GM23338 (cell line): ENCODE measurements around the gene NOTCH3. TPM values are rescaled to one million over a fixed set of nuclear protein-coding genes. Genes with fewer than 3 reads are reported as not detected.

Experiments
- ATAC-seq: fragments of 200-7000 bp; cut with Tn5 transposase; 3 replicates; pipeline ENCODE4 v1.9.1; 2020
- DNase-seq: peaks from one replicate; pipeline ENCODE4 v3.0.0-alpha.2; 2015; ENCODE audit warnings: low spot score
- H2AFZ ChIP-seq: fragments of 200-600 bp; sonication (generic); 2 replicates; pipeline ENCODE4 v1.8.0; 2016; ENCODE audit warnings: antibody characterized with exemption, mild to moderate bottlenecking, moderate library complexity
- H3F3A ChIP-seq: fragments of 200-600 bp; sonication (generic); replicated peaks from 2 replicates; pipeline ENCODE4 v1.8.0; 2017; ENCODE audit warnings: antibody characterized with exemption, mixed run types, low read depth
- H3K27ac ChIP-seq: fragments of 200-600 bp; sonication (generic); 2 replicates; pipeline ENCODE4 v1.6.1; 2016; ENCODE audit warnings: low read depth
- H3K27me3 ChIP-seq: fragments of 200-600 bp; sonication (generic); 2 replicates; pipeline ENCODE4 v1.8.0; 2016; ENCODE audit warnings: mild to moderate bottlenecking, mixed run types, moderate library complexity; ENCODE audit not compliant: insufficient read depth
- H3K36me3 ChIP-seq: fragments of 200-600 bp; sonication (generic); 2 replicates; pipeline ENCODE4 v1.8.0; 2016; ENCODE audit warnings: mild to moderate bottlenecking; ENCODE audit not compliant: insufficient read depth
- H3K4me1 ChIP-seq: fragments of 200-600 bp; sonication (generic); 2 replicates; pipeline ENCODE4 v1.8.0; 2016; ENCODE audit warnings: mild to moderate bottlenecking, moderate library complexity; ENCODE audit not compliant: insufficient read depth
- H3K4me2 ChIP-seq: fragments of 200-600 bp; sonication (generic); 2 replicates; pipeline ENCODE4 v1.7.1; 2017; ENCODE audit warnings: mixed run types
- H3K4me3 ChIP-seq: fragments of 200-600 bp; sonication (generic); 2 replicates; pipeline ENCODE4 v1.6.1; 2016; ENCODE audit warnings: mixed run types
- H3K79me2 ChIP-seq: fragments of 200-600 bp; sonication (generic); replicated peaks from 2 replicates; pipeline ENCODE4 v1.8.0; 2017; ENCODE audit warnings: mild to moderate bottlenecking; ENCODE audit not compliant: insufficient read depth
- H3K9me2 ChIP-seq: fragments of 200-600 bp; sonication (generic); 2 replicates; pipeline ENCODE4 v1.8.0; 2017; ENCODE audit not compliant: insufficient read depth
- H4K20me1 ChIP-seq: fragments of 200-600 bp; sonication (generic); replicated peaks from 2 replicates; pipeline ENCODE4 v1.8.0; 2017; ENCODE audit warnings: mild to moderate bottlenecking; ENCODE audit not compliant: insufficient read depth
- H3K27ac Mint-ChIP-seq: 2 replicates; pipeline ENCODE4 v1.8.0; 2020; ENCODE audit warnings: inconsistent platforms, mild to moderate bottlenecking, moderate library complexity, mixed read lengths
- H3K27me3 Mint-ChIP-seq: 3 replicates; pipeline ENCODE4 v1.8.0; 2022; ENCODE audit warnings: low read depth, mild to moderate bottlenecking, moderate library complexity, mixed read lengths, inconsistent platforms; ENCODE audit not compliant: insufficient read depth, poor library complexity
- H3K36me3 Mint-ChIP-seq: 3 replicates; pipeline ENCODE4 v1.8.0; 2021; ENCODE audit warnings: low read depth, mild to moderate bottlenecking, inconsistent platforms, moderate library complexity, mixed read lengths
- H3K4me1 Mint-ChIP-seq: 3 replicates; pipeline ENCODE4 v1.8.0; 2020; ENCODE audit warnings: mild to moderate bottlenecking, inconsistent platforms, mixed read lengths
- H3K4me3 Mint-ChIP-seq: 3 replicates; pipeline ENCODE4 v1.8.0; 2021; ENCODE audit warnings: moderate library complexity, mild to moderate bottlenecking, inconsistent platforms, mixed read lengths
- H3K9me3 Mint-ChIP-seq: 3 replicates; pipeline ENCODE4 v1.8.0; 2020; ENCODE audit warnings: moderate library complexity, mild to moderate bottlenecking, inconsistent platforms, mixed read lengths
- CREB1 ChIP-seq: fragments of 250-450 bp; sonication (Bioruptor Pico); IDR thresholded peaks from 2 replicates; pipeline ENCODE4 v1.5.0; 2020; ENCODE audit warnings: low read depth, mild to moderate bottlenecking, moderate library complexity
- EZH2 ChIP-seq: fragments of 200-600 bp; sonication (generic); IDR thresholded peaks from one replicate; pipeline ENCODE4 v1.8.0; 2017; ENCODE audit warnings: antibody characterized with exemption, mild to moderate bottlenecking, low read depth; ENCODE audit not compliant: unreplicated experiment
- EZH2phosphoT487 ChIP-seq: fragments of 200-600 bp; sonication (generic); IDR thresholded peaks from one replicate; pipeline ENCODE4 v1.8.1; 2018; ENCODE audit warnings: antibody characterized with exemption; ENCODE audit not compliant: unreplicated experiment
- JUNB ChIP-seq: IDR thresholded peaks from one replicate; pipeline ENCODE4 v1.6.1; 2016; ENCODE audit warnings: antibody characterized with exemption; ENCODE audit not compliant: unreplicated experiment
- NANOG ChIP-seq: IDR thresholded peaks from 2 replicates; pipeline ENCODE4 v1.6.1; 2016; ENCODE audit warnings: antibody characterized with exemption, borderline replicate concordance
- POLR2AphosphoS5 ChIP-seq: IDR thresholded peaks from 2 replicates; pipeline ENCODE4 v1.6.1; 2016; ENCODE audit warnings: antibody characterized with exemption, low read depth
- STAT1 ChIP-seq: IDR thresholded peaks from one replicate; pipeline ENCODE4 v1.6.1; 2016; ENCODE audit warnings: antibody characterized with exemption; ENCODE audit not compliant: unreplicated experiment
- ZNF114 ChIP-seq: fragments of 250-450 bp; sonication (Bioruptor Pico); IDR thresholded peaks from 2 replicates; pipeline ENCODE4 v1.5.0; 2020; ENCODE audit warnings: mild to moderate bottlenecking, moderate library complexity
- ZNF331 ChIP-seq: fragments of 250-450 bp; sonication (Bioruptor Pico); IDR thresholded peaks from 2 replicates; pipeline ENCODE4 v1.5.0; 2020; ENCODE audit warnings: low read depth, mild to moderate bottlenecking, moderate library complexity
- polyA plus RNA-seq: library from polyadenylated mRNA; unstranded; fragments of >200 nt; fragmentation: Nextera tagmentation; extraction: Ambion mirVana; gene quantifications from 2 replicates; pipeline ENCODE4 v1.2.1, GENCODE V29; 2016
- total RNA-seq: library from RNA; depleted of rRNA; stranded (reverse); fragments of >200 nt; shearing (Covaris generic); gene quantifications from 2 replicates; pipeline ENCODE4 v1.2.3, GENCODE V29; 2014
- TF ChIP-seq, protein P1 (sequence below): fragments of 250-450 bp; sonication (Bioruptor Pico); IDR thresholded peaks from 2 replicates; pipeline ENCODE4 v1.5.0; 2020; ENCODE audit warnings: mild to moderate bottlenecking, moderate library complexity
- TF ChIP-seq, protein P2 (sequence below): IDR thresholded peaks from one replicate; pipeline ENCODE4 v1.6.1; 2018; ENCODE audit warnings: antibody characterized with exemption; ENCODE audit not compliant: unreplicated experiment
- TF ChIP-seq, protein P3 (sequence below): IDR thresholded peaks from 2 replicates; pipeline ENCODE4 v1.6.1; 2016; ENCODE audit warnings: antibody characterized with exemption
- TF ChIP-seq, protein P4 (sequence below), 2 experiments: fragments of 200-600 bp in 1 of 2; sonication (generic) in 1 of 2; conservative IDR thresholded peaks; 2 replicates each; pipeline versions ENCODE4 v1.5.1 to v1.6.1; 2016 to 2017; ENCODE audit warnings: antibody characterized with exemption in 2 of 2, low read depth in 2 of 2, mild to moderate bottlenecking in 2 of 2, moderate library complexity in 1 of 2

The NOTCH3 gene
- total and polyA plus RNA-seq, 2 experiments from 2014 or later: 24.3 to 172 TPM

DNA sequence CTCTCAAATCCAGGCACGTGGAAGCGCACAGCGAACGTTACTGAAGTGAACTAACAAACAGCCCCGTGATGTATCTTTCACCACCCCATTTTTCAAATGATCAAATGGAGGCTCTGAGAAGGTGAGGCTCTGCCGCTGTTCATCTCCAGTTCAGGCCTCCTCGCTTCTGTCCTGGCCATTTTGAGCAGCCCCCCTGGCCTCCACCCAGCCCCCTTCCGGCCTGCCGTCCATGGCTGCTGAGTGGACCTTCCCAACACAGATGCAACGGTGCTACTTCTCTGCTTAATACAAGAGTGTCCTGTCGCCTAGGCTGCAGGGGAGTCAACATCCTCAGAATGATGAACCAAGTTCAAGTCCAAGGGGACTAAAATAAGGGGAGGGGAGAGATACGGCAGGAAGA is 83.9 kb downstream of the NOTCH3 start:
- Histone ChIP-seq H3K27ac (no peak overlapping the region), H3K4me1 (no peaks in the 10 kb centered on the region), H3F3A (peaks cover 6% of the 10 kb centered on the region; the same call in 1 of the 2 replicates), H3K4me3 (no peak overlapping the region), H3K4me2 (no peak overlapping the region), H3K9me2 (no peaks in the 10 kb centered on the region), H4K20me1 (peaks cover 4% of the 10 kb centered on the region; the same call in 1 of the 2 replicates), H3K27me3 (no peaks in the 10 kb centered on the region), H3K79me2 (no peaks in the 10 kb centered on the region), H3K36me3 (peaks cover 26% of the 10 kb centered on the region), H2AFZ (no peak overlapping the region)
- H3K27me3 Mint-ChIP-seq: peaks cover 14% of the 10 kb centered on the region
- H3K4me3 Mint-ChIP-seq: no peak overlapping the region
- H3K27ac Mint-ChIP-seq: no peak overlapping the region
- H3K4me1 Mint-ChIP-seq: no peaks in the 10 kb centered on the region; the same call in 2 of the 3 replicates
- TF ChIP-seq ZNF114 (CRISPR knock-in tag) (no peak), POLR2AphosphoS5 (no peak), STAT1 (no peak), EZH2phosphoT487 (no peak), EZH2 (no peak), ZNF331 (no peak), JUNB (no peak), CREB1 (CRISPR knock-in tag) (no peak), NANOG (no peak)
- TF ChIP-seq, protein P1, sequence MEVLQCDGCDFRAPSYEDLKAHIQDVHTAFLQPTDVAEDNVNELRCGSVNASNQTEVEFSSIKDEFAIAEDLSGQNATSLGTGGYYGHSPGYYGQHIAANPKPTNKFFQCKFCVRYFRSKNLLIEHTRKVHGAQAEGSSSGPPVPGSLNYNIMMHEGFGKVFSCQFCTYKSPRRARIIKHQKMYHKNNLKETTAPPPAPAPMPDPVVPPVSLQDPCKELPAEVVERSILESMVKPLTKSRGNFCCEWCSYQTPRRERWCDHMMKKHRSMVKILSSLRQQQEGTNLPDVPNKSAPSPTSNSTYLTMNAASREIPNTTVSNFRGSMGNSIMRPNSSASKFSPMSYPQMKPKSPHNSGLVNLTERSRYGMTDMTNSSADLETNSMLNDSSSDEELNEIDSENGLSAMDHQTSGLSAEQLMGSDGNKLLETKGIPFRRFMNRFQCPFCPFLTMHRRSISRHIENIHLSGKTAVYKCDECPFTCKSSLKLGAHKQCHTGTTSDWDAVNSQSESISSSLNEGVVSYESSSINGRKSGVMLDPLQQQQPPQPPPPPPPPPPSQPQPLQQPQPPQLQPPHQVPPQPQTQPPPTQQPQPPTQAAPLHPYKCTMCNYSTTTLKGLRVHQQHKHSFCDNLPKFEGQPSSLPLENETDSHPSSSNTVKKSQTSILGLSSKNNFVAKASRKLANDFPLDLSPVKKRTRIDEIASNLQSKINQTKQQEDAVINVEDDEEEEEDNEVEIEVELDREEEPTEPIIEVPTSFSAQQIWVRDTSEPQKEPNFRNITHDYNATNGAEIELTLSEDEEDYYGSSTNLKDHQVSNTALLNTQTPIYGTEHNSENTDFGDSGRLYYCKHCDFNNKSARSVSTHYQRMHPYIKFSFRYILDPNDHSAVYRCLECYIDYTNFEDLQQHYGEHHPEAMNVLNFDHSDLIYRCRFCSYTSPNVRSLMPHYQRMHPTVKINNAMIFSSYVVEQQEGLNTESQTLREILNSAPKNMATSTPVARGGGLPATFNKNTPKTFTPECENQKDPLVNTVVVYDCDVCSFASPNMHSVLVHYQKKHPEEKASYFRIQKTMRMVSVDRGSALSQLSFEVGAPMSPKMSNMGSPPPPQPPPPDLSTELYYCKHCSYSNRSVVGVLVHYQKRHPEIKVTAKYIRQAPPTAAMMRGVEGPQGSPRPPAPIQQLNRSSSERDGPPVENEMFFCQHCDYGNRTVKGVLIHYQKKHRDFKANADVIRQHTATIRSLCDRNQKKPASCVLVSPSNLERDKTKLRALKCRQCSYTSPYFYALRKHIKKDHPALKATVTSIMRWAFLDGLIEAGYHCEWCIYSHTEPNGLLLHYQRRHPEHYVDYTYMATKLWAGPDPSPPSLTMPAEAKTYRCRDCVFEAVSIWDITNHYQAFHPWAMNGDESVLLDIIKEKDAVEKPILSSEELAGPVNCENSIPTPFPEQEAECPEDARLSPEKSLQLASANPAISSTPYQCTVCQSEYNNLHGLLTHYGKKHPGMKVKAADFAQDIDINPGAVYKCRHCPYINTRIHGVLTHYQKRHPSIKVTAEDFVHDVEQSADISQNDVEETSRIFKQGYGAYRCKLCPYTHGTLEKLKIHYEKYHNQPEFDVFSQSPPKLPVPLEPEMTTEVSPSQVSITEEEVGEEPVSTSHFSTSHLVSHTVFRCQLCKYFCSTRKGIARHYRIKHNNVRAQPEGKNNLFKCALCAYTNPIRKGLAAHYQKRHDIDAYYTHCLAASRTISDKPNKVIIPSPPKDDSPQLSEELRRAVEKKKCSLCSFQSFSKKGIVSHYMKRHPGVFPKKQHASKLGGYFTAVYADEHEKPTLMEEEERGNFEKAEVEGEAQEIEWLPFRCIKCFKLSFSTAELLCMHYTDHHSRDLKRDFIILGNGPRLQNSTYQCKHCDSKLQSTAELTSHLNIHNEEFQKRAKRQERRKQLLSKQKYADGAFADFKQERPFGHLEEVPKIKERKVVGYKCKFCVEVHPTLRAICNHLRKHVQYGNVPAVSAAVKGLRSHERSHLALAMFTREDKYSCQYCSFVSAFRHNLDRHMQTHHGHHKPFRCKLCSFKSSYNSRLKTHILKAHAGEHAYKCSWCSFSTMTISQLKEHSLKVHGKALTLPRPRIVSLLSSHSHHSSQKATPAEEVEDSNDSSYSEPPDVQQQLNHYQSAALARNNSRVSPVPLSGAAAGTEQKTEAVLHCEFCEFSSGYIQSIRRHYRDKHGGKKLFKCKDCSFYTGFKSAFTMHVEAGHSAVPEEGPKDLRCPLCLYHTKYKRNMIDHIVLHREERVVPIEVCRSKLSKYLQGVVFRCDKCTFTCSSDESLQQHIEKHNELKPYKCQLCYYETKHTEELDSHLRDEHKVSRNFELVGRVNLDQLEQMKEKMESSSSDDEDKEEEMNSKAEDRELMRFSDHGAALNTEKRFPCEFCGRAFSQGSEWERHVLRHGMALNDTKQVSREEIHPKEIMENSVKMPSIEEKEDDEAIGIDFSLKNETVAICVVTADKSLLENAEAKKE (CRISPR knock-in tag): no peak
- TF ChIP-seq, protein P2, sequence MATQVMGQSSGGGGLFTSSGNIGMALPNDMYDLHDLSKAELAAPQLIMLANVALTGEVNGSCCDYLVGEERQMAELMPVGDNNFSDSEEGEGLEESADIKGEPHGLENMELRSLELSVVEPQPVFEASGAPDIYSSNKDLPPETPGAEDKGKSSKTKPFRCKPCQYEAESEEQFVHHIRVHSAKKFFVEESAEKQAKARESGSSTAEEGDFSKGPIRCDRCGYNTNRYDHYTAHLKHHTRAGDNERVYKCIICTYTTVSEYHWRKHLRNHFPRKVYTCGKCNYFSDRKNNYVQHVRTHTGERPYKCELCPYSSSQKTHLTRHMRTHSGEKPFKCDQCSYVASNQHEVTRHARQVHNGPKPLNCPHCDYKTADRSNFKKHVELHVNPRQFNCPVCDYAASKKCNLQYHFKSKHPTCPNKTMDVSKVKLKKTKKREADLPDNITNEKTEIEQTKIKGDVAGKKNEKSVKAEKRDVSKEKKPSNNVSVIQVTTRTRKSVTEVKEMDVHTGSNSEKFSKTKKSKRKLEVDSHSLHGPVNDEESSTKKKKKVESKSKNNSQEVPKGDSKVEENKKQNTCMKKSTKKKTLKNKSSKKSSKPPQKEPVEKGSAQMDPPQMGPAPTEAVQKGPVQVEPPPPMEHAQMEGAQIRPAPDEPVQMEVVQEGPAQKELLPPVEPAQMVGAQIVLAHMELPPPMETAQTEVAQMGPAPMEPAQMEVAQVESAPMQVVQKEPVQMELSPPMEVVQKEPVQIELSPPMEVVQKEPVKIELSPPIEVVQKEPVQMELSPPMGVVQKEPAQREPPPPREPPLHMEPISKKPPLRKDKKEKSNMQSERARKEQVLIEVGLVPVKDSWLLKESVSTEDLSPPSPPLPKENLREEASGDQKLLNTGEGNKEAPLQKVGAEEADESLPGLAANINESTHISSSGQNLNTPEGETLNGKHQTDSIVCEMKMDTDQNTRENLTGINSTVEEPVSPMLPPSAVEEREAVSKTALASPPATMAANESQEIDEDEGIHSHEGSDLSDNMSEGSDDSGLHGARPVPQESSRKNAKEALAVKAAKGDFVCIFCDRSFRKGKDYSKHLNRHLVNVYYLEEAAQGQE: no peak
- TF ChIP-seq, protein P3, sequence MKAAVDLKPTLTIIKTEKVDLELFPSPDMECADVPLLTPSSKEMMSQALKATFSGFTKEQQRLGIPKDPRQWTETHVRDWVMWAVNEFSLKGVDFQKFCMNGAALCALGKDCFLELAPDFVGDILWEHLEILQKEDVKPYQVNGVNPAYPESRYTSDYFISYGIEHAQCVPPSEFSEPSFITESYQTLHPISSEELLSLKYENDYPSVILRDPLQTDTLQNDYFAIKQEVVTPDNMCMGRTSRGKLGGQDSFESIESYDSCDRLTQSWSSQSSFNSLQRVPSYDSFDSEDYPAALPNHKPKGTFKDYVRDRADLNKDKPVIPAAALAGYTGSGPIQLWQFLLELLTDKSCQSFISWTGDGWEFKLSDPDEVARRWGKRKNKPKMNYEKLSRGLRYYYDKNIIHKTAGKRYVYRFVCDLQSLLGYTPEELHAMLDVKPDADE: no peak
- TF ChIP-seq, protein P4, sequence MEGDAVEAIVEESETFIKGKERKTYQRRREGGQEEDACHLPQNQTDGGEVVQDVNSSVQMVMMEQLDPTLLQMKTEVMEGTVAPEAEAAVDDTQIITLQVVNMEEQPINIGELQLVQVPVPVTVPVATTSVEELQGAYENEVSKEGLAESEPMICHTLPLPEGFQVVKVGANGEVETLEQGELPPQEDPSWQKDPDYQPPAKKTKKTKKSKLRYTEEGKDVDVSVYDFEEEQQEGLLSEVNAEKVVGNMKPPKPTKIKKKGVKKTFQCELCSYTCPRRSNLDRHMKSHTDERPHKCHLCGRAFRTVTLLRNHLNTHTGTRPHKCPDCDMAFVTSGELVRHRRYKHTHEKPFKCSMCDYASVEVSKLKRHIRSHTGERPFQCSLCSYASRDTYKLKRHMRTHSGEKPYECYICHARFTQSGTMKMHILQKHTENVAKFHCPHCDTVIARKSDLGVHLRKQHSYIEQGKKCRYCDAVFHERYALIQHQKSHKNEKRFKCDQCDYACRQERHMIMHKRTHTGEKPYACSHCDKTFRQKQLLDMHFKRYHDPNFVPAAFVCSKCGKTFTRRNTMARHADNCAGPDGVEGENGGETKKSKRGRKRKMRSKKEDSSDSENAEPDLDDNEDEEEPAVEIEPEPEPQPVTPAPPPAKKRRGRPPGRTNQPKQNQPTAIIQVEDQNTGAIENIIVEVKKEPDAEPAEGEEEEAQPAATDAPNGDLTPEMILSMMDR (conservative IDR thresholded peaks at IDR 0.05; ENCODE audit: low read depth in 2 of 2): no peak
- no peaks in the 10 kb centered on the region; the same call in 2 of the 3 replicates for H3K9me3 Mint-ChIP-seq
- no peak for DNase-seq
- no peak for ATAC-seq
- H3K36me3 Mint-ChIP-seq: peaks cover 87% of the 10 kb centered on the region
